Suprapubic skin (tissue), 4 donors: ENCODE measurements around the gene MAMLD1. TPM values are rescaled to one million over a fixed set of nuclear protein-coding genes. Genes with fewer than 3 reads are reported as not detected.

Experiments
- DNase-seq, 2 donors: peaks; one replicate each; pipeline ENCODE4 v3.0.0-alpha.2; 2019; ENCODE audit warnings: low spot score in 2 of 2
- H3K27ac ChIP-seq: fragments of 200-600 bp; sonication (generic); one replicate; pipeline ENCODE4 v1.5.1; 2019
- H3K27me3 ChIP-seq: fragments of 200-600 bp; sonication (generic); one replicate; pipeline ENCODE4 v1.5.1; 2019
- H3K36me3 ChIP-seq: fragments of 200-600 bp; sonication (generic); one replicate; pipeline ENCODE4 v1.5.1; 2019
- H3K4me1 ChIP-seq: fragments of 200-600 bp; sonication (generic); one replicate; pipeline ENCODE4 v1.5.1; 2019
- H3K4me3 ChIP-seq: fragments of 200-600 bp; sonication (generic); one replicate; pipeline ENCODE4 v1.5.1; 2019; ENCODE audit warnings: mild to moderate bottlenecking
- H3K9me3 ChIP-seq: fragments of 200-600 bp; sonication (generic); one replicate; pipeline ENCODE4 v1.5.1; 2019
- EP300 ChIP-seq: sonication (generic); formaldehyde crosslinking; IDR thresholded peaks from one replicate; pipeline ENCODE4 v1.6.1; 2017; ENCODE audit warnings: antibody characterized with exemption
- POLR2A ChIP-seq, 2 donors: fragments of 450-650 bp; IDR thresholded peaks; one replicate each; pipeline ENCODE4 v1.6.1; 2017; ENCODE audit warnings: antibody characterized with exemption in 2 of 2, mild to moderate bottlenecking in 2 of 2, moderate library complexity in 2 of 2
- POLR2AphosphoS5 ChIP-seq, 3 donors: sonication (generic); formaldehyde crosslinking; IDR thresholded peaks; one replicate each; pipeline ENCODE4 v1.6.1; 2017; ENCODE audit warnings: antibody characterized with exemption in 3 of 3
- WGBS: methylation state at CpG from one replicate; pipeline ENCODE4 v1.1.5; 2018; 5-methylcytosine and 5-hydroxymethylcytosine counted together
- total RNA-seq, 4 donors: library from RNA; depleted of rRNA; stranded (reverse); fragments of >200 nt; gene quantifications; one replicate each; pipeline ENCODE4 v1.1.0, GENCODE V29; 2016
- TF ChIP-seq, protein P1 (sequence below), 2 donors: fragments of 200-600 bp in 1 of 2; fragments of 450-650 bp in 1 of 2; sonication (generic) in 1 of 2; IDR thresholded peaks; one replicate each; pipeline ENCODE4 v1.5.1; 2016 to 2019; ENCODE audit warnings: antibody characterized with exemption in 2 of 2, mild to moderate bottlenecking in 1 of 2, moderate library complexity in 1 of 2

The MAMLD1 gene
- total RNA-seq, 4 donors from 2014 or later, result 0.68 to 4.5 (median 3.4) TPM

DNA sequence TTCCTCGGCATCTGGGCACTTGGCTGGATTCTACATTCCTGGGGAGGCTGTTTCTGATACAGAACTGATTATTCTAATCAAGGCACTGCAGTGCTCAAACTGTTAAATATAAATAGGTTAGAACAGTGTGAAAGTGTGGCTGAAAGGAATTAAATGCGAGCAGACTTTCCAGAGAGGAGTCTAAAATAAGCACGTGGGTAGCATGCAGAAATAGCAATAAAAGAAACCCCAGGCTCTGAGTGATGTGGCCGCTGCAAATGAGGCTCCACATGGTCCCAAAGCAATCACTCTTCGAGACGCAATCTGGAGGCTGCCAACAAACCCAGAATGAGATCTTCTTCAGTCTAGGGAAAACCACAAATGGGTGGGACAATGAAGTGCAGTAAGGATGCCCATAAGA is 174.7 kb downstream of the MAMLD1 start:
- WGBS, result 45% methylated on average over 6 of the region's 6 CpGs
- DNase-seq, result no peak
- no peak overlapping the region for H3K4me3 ChIP-seq
- no peak overlapping the region for H3K27ac ChIP-seq
- H3K9me3 ChIP-seq, result no peaks in the 10 kb centered on the region
- H3K27me3 ChIP-seq, result no peaks in the 10 kb centered on the region
- TF ChIP-seq, protein P1, sequence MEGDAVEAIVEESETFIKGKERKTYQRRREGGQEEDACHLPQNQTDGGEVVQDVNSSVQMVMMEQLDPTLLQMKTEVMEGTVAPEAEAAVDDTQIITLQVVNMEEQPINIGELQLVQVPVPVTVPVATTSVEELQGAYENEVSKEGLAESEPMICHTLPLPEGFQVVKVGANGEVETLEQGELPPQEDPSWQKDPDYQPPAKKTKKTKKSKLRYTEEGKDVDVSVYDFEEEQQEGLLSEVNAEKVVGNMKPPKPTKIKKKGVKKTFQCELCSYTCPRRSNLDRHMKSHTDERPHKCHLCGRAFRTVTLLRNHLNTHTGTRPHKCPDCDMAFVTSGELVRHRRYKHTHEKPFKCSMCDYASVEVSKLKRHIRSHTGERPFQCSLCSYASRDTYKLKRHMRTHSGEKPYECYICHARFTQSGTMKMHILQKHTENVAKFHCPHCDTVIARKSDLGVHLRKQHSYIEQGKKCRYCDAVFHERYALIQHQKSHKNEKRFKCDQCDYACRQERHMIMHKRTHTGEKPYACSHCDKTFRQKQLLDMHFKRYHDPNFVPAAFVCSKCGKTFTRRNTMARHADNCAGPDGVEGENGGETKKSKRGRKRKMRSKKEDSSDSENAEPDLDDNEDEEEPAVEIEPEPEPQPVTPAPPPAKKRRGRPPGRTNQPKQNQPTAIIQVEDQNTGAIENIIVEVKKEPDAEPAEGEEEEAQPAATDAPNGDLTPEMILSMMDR (IDR thresholded peaks at IDR 0.05), result no peak
- TF ChIP-seq POLR2A (IDR thresholded peaks at IDR 0.05) (no peak), POLR2AphosphoS5 (IDR thresholded peaks at IDR 0.05) (no peak), EP300 (no peak)
- no peaks in the 10 kb centered on the region for H3K36me3 ChIP-seq
- no peaks in the 10 kb centered on the region for H3K4me1 ChIP-seq

DNA sequence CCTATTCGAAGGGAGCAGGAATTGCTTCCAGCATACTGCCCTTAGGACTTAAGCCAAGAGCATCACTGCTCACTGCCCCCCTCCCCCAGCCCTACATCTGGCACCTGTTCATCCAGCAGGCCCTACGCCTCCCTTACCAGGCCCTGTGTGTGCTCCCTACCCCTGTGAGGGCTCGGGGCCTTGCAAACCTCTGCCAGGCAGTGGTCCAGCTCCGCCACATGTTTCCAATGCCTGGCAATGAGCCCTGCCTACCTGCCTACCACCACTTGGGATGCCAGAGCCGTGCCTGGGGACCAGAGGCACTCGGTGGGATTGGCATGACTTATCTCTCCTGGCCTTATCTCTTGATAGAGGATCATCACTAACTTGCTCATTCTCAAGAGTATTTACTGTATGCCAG is 177.8 kb downstream of the MAMLD1 start:
- DNase-seq, result no peak
- H3K27me3 ChIP-seq, result no peaks in the 10 kb centered on the region
- 68% methylated on average over 6 of the region's 6 CpGs for WGBS
- no peaks in the 10 kb centered on the region for H3K4me1 ChIP-seq
- H3K27ac ChIP-seq, result no peak overlapping the region
- H3K4me3 ChIP-seq, result no peak overlapping the region
- no peaks in the 10 kb centered on the region for H3K36me3 ChIP-seq
- no peak for TF ChIP-seq POLR2A (IDR thresholded peaks at IDR 0.05)
- H3K9me3 ChIP-seq, result no peaks in the 10 kb centered on the region

DNA sequence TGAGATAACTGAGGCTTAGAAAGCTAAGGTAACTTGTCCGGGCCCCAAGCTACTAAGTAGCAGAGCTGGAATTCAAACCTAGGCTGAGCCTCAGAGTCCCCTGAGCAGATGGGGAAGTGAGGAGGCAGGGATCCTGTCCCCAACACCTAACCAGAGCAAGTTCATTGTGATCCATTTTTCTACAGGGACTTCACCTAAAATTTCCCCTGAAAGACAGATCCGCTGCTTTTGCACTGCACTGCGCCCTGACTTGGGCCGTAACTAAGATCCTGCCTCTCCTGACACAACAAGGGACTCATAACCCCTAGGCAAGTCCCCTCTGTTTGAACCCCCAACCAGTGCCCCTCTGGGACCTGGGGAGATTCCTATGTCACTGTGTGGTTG is 179.7 kb downstream of the MAMLD1 start:
- Histone ChIP-seq H3K9me3 (no peaks in the 10 kb centered on the region), H3K4me3 (no peak overlapping the region), H3K27me3 (no peaks in the 10 kb centered on the region), H3K4me1 (peaks cover 11% of the 10 kb centered on the region), H3K36me3 (no peaks in the 10 kb centered on the region), H3K27ac (no peak overlapping the region)
- DNase-seq, result no peak
- 93% methylated on average over 4 of the region's 4 CpGs for WGBS
- TF ChIP-seq, protein P1 (IDR thresholded peaks at IDR 0.05), result no peak
- no peak for TF ChIP-seq POLR2AphosphoS5 (IDR thresholded peaks at IDR 0.05)
- TF ChIP-seq POLR2A (IDR thresholded peaks at IDR 0.05), result no peak
- TF ChIP-seq EP300, result no peak

DNA sequence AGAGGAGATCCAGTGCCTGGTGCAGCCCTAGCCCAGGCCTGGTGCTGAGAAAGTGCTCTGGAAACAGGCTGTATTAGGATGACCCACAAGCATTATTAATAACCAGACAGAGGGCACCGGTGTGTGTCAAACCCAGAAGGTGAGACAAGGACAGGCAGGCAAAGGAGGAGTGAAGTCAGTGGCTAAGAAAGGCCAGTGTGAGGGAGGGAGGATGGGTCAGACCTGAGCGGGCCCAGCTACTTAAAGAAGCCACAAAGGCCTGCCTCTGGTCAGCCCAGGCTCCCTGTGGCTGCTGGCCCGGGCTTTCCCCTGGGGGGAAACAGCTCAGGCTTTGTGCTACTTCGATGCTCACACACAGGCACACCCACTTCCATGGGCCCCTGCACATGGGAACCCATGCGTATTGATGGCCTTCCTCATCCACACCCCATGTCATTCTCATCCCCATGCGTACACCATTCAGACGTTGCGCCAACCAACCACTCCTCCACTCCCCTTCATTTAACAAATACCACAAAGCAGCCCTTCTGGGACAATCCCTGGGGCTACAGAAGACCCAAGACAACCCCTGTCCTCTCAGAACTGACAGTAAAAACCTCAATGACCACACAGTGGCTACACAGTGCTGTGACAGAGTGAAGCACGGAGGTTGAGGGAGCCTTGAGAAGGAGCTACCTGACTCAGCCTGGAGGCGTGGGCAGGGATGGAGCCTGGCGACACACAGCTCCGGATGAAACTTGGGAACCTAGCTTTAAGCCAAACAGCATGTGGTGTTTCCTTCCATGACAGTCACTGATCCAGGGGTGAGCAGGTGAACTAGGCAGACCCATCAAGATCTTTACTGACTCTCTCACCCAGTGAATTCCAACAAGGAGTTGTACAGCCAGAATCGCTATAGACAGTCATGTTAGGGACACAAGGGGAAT is 180.4 kb downstream of the MAMLD1 start:
- H3K4me1 ChIP-seq, result peaks cover 18% of the 10 kb centered on the region
- H3K27ac ChIP-seq, result no peak overlapping the region
- TF ChIP-seq, protein P1 (IDR thresholded peaks at IDR 0.05), result no peak
- TF ChIP-seq POLR2A (IDR thresholded peaks at IDR 0.05) (no peak), POLR2AphosphoS5 (IDR thresholded peaks at IDR 0.05) (no peak), EP300 (no peak)
- 77% methylated on average over 13 of the region's 13 CpGs for WGBS
- H3K4me3 ChIP-seq, result no peak overlapping the region
- H3K36me3 ChIP-seq, result no peaks in the 10 kb centered on the region
- no peaks in the 10 kb centered on the region for H3K27me3 ChIP-seq
- H3K9me3 ChIP-seq, result no peaks in the 10 kb centered on the region
- DNase-seq, result no peak

DNA sequence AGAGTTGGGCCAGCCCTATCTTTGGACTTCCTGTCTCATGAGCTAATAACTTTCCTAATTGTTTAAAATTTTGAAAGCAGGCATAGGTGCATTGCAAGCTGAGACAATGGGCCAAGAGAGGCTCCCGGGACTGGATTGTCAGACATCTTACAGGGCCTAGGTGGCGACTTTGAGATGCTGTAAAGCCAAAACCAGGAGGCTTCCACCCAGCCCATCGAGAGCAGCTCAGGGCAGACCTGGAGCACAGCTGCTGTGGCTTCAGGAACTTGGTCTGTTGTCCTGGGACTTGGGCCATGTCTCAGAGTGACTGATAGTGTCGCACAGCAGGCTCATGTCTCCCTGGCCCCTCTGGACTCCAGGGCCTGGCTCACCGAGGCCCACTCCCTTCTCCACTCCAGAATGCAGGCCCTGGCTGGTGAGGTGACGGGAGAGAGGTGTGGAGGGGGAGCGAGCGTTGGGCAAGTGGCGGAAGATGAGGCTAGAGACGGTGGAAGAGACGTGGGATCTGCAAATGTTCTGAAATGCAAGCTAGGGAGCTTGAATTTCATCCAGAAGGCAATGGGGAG is 181.2 kb downstream of the MAMLD1 start:
- WGBS, result 82% methylated on average over 6 of the region's 11 CpGs
- DNase-seq, result no peak
- TF ChIP-seq POLR2A (IDR thresholded peaks at IDR 0.05) (no peak), EP300 (no peak), POLR2AphosphoS5 (IDR thresholded peaks at IDR 0.05) (no peak)
- TF ChIP-seq, protein P1 (IDR thresholded peaks at IDR 0.05), result no peak
- peaks cover 19% of the 10 kb centered on the region for H3K4me1 ChIP-seq
- H3K27me3 ChIP-seq, result no peaks in the 10 kb centered on the region
- no peaks in the 10 kb centered on the region for H3K9me3 ChIP-seq
- no peak overlapping the region for H3K4me3 ChIP-seq
- no peak overlapping the region for H3K27ac ChIP-seq
- no peaks in the 10 kb centered on the region for H3K36me3 ChIP-seq
